T-helper 17 cell (primary cell): ENCODE data around the gene SIGLEC12. TPM values are rescaled to one million over a fixed set of nuclear protein-coding genes. Genes with fewer than 3 reads are reported as not detected.
A peak's percentile ranks its signal among the peaks of the same experiment; 100 is the strongest.
"Not testable (repeated sequence)": the region's sequence is repeated elsewhere in the genome, so short reads cannot be mapped to it uniquely, and the experiment has no call there.

ENCODE experiments used
- ATAC-seq: fragments of 150-1000 bp; cut with Tn5 transposase; 2 replicates; pipeline ENCODE4 v1.10.0; 2021; ENCODE audit warnings: mild to moderate bottlenecking, moderate library complexity
- DNase-seq, 3 donors: peaks; one replicate each; pipeline versions ENCODE4 v3.0.0 to v3.0.0-alpha.2; 2020 to 2021
- H3K9me3 ChIP-seq: one replicate; pipeline ENCODE4 v1.7.0; 2013; ENCODE audit warnings: low read length, mild to moderate bottlenecking; ENCODE audit not compliant: control insufficient read depth, poor library complexity, severe bottlenecking
- H3K27ac Mint-ChIP-seq: one replicate; pipeline ENCODE4 v1.8.0; 2022; ENCODE audit warnings: mild to moderate bottlenecking, moderate library complexity, mixed read lengths
- H3K27me3 Mint-ChIP-seq: one replicate; pipeline ENCODE4 v1.8.0; 2022; ENCODE audit warnings: mixed read lengths
- H3K36me3 Mint-ChIP-seq: one replicate; pipeline ENCODE4 v1.8.0; 2022; ENCODE audit warnings: low read depth, mixed read lengths
- H3K4me1 Mint-ChIP-seq: one replicate; pipeline ENCODE4 v1.8.0; 2022; ENCODE audit warnings: mild to moderate bottlenecking, mixed read lengths
- H3K4me3 Mint-ChIP-seq: one replicate; pipeline ENCODE4 v1.8.0; 2022; ENCODE audit warnings: mild to moderate bottlenecking, moderate library complexity, mixed read lengths
- total RNA-seq, 4 donors: library from RNA in 2 of 4; stranded (reverse) in 2 of 4; gene quantifications; one replicate each; pipeline ENCODE4 v1.2.3 and lab custom pipeline; 2022 to 2026

Gene SIGLEC12
- total RNA-seq, 2 donors from 2014 or later: not detected

DNA sequence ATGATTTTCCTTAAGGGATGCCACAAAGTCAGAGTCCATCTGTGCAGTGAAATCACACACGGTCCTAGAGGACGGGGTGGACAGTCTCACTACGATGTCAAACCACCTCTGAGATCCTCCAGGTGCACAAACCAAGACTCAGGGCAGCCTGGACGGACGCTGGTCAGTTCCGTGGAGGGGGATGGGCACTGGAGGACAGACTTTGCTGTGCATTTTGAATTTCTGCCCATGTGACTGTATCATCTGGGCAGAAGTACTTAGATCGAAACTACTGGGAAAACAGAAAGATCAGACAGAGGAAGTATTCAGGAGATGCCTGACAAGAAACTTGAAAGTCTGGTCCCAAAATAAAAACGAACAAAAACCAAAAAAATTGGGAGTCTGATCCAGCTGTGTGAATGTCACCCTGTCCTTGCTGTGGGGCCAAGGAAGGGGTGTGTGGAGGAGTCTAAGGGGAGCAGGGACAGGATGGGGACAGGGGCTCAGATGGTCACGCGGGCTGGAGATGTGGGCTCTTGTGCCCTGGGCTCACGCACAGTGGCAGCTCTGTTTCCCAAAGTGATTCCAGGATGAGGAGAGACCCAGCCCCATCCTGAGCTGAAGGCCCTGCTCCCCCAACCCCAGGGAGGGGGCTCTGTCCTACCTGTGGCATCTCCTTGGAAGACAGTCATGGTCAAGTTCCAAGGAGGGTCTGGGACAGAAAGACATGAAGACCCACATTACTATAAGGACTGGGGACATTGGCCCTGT, 44.9 kb downstream of the SIGLEC12 start:
- H3K36me3 Mint-ChIP-seq: peaks cover 2% of the 10 kb centered on the region
- no peak for DNase-seq
- H3K4me1 Mint-ChIP-seq: no peaks in the 10 kb centered on the region
- H3K27ac Mint-ChIP-seq: no peak overlapping the region
- no peak for ATAC-seq
- H3K9me3 ChIP-seq: no peaks in the 10 kb centered on the region
- H3K27me3 Mint-ChIP-seq: peaks cover 47% of the 10 kb centered on the region
- no peak overlapping the region for H3K4me3 Mint-ChIP-seq

DNA sequence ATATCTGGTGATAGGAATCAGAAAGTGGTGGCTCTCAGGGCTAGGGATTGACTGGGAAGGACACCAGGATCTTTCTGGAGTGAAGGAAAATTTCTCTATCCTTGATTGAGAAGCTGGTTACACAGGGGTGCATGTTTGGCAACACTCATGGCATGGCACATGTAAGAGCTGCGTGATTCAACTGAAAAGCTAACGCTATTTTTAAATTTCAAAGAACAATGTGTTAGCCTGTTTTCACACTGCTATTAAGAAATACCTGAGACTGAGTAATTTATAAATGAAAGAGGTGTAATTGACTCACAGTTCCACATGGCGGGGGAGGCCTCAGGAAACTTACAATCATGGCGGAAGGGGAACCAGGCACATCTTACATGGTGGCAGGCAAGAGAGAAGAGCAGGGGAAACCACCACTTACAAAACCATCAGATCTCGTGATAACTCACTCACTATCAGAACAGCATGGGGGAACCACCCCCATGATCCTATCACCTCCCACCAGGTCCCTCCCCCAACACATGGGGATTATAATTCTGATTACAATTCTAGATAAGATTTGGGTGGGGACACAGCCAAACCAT, 50.8 kb downstream of the SIGLEC12 start:
- DNase-seq (no peak), ATAC-seq (no peak)
- Mint-ChIP-seq H3K4me1 (peaks cover 11% of the 10 kb centered on the region), H3K36me3 (peaks cover 2% of the 10 kb centered on the region), H3K4me3 (no peak overlapping the region), H3K27me3 (peaks cover 8% of the 10 kb centered on the region), H3K27ac (no peak overlapping the region)
- H3K9me3 ChIP-seq: peaks cover 4% of the 10 kb centered on the region

DNA sequence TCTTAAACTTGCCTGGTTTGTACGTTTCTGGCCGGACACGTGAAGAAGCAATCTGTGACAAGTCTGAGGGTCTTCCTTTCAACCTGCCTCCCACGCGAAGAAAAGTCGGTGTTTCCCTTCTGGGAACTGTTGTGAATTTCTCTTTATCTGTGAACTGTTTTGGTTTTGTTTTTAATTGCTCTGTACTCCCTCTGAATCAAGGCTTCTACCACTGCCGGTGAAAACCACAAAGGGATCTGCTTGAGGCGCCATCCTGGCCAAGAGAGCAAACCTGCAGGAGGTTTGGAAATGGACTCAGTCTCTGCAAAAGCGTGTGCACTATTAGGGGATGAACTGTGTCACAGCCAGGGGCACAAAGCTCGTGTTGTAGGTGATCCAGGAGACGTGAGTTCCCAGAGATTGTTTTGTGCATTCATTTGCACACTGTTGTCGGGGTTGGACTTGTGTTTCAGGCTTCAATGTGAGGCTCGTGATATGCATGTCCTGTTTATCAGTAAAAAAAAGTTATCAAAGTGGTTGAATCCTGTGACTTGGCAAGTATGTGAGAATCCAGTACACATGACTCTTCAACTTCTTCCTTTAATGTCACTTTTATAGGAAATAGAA, 53.1 kb downstream of the SIGLEC12 start:
- H3K36me3 Mint-ChIP-seq: no peaks in the 10 kb centered on the region
- DNase-seq (no peak), ATAC-seq (peak; percentile 35)
- peaks cover 4% of the 10 kb centered on the region for H3K9me3 ChIP-seq
- H3K4me3 Mint-ChIP-seq: peak overlapping the region; percentile 84
- H3K27ac Mint-ChIP-seq: peak overlapping the region; percentile 89
- peaks cover 2% of the 10 kb centered on the region for H3K27me3 Mint-ChIP-seq
- H3K4me1 Mint-ChIP-seq: peaks cover 11% of the 10 kb centered on the region

DNA sequence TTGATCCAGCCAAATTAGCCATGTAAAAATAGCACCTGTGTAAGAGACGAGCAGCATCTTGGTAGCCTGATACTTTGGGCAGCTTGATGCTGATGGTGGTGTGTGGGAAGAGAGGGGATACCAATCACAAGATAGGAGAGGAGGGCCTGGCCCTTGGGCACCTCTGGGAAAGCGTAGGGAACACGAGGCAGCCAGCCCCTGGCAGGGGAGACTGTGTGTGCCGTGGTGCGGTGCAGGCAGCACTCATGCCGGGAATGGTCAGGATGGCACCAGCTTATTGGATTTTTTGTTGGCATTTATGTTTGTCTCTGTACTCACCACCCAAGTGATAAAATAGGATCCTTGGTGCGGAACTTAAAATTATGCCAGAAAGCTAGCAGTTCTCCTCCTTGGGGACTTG, 53.6 kb downstream of the SIGLEC12 start:
- peak overlapping the region; percentile 84 for H3K4me3 Mint-ChIP-seq
- no peaks in the 10 kb centered on the region for H3K27me3 Mint-ChIP-seq
- H3K27ac Mint-ChIP-seq: peak overlapping the region; percentile 89
- DNase-seq: no peak
- peaks cover 4% of the 10 kb centered on the region for H3K9me3 ChIP-seq
- H3K36me3 Mint-ChIP-seq: no peaks in the 10 kb centered on the region
- peaks cover 11% of the 10 kb centered on the region for H3K4me1 Mint-ChIP-seq
- ATAC-seq: no peak

DNA sequence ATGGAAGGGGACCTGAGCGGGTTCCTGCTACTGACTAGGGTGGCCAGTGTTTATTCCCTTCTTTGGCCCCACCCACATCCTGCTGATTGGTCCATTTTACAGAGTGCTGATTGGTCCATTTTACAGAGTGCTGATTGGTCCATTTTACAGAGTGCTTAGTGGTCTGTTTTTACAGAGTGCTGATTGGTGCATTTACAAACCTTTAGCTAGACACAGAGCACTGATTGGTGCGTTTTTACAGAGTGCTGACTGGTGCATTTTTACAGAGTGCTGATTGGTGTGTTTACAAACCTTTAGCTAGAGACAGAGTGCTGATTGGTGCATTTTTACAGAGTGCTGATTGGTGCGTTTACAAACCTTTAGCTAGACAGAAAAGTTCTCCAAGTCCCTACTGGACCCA, 54.1 kb downstream of the SIGLEC12 start:
- not testable (repeated sequence) for H3K27me3 Mint-ChIP-seq, DNase-seq, H3K9me3 ChIP-seq, H3K36me3 Mint-ChIP-seq, ATAC-seq, H3K4me3 Mint-ChIP-seq
- Mint-ChIP-seq H3K4me1 (peaks cover 13% of the 10 kb centered on the region), H3K27ac (peak overlapping the region; percentile 89)

DNA sequence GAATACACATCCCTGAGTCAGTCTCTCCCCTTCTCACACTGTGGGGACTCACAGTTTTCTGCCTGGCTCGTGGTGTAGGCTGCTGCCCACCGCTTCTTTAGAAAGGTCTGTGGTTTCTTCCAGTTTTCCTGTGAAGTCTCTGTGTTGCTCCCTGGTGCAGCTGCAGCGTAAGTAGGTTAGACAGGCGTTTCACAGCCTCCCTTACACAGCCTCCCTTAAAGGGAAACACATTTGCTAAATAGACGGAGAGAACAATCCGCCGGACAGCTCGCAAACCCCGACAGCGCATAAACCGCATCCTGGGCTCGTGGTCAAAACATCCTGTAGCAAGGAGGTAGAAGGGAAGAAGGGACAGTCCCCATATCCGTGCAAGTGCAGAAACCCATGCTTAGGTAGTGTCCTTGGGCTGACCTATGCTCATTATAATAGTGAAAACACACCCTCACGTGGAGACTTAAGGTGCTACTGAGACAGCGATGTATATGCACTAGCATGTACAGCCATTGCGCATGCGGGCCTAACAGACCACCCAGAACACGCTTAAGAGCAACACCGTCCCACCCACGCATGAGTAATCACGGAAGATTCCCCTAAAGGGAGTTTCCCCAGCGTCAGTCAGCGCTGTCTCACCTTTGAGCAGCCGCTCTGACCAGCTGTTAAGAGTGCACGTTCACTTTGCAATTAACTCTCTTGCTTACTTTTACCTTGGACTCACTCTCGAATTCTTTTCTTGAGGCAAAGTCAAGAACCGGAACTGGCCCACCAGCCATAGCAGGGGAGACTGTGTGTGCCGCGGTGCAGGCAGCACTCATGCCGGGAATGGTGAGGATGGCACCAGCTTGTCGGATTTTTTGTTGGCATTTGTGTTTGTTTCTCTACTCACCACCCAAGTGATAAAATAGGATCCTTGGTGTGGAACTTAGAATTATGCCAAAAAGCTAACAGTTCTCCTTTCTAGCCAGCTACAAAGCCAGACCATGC, 59.9 kb downstream of the SIGLEC12 start:
- no peaks in the 10 kb centered on the region for H3K9me3 ChIP-seq
- Mint-ChIP-seq H3K36me3 (no peaks in the 10 kb centered on the region), H3K27ac (peak overlapping the region; percentile 94), H3K4me1 (peaks cover 24% of the 10 kb centered on the region), H3K27me3 (peaks cover 15% of the 10 kb centered on the region), H3K4me3 (peak overlapping the region; percentile 88)
- DNase-seq (peak; percentile 44 to 67 (median 59)), ATAC-seq (peak; percentile 90)

Other genes with a start within 250 kb of the SIGLEC12 start
- gene IGLON5, start 190.2 kb downstream of the SIGLEC12 start, total RNA-seq: not detected
- gene VSIG10L, start 159.7 kb downstream of the SIGLEC12 start, total RNA-seq: under 1 TPM in 1 of 2 donors, not detected in 1; 0.22 TPM
- 10 to 100 TPM; 35.6 to 36.1 TPM for gene ETFB, start 135.4 kb downstream of the SIGLEC12 start, total RNA-seq
- gene CLDND2, start 132.8 kb downstream of the SIGLEC12 start, total RNA-seq: under 1 TPM; 0.34 to 0.57 TPM
- 10 to 100 TPM; 10.7 to 13.0 TPM for gene NKG7, start 129.1 kb downstream of the SIGLEC12 start, total RNA-seq
- gene LIM2, start 113.8 kb downstream of the SIGLEC12 start, total RNA-seq: not detected
- gene C19orf84, start 111.2 kb downstream of the SIGLEC12 start, total RNA-seq: not detected
- gene SIGLEC10, start 84.2 kb downstream of the SIGLEC12 start, total RNA-seq: 1 to 10 TPM in 1 of 2 donors, under 1 TPM in 1; 0.29 to 2.7 TPM
- not detected for gene SIGLEC8, start 43.3 kb downstream of the SIGLEC12 start, total RNA-seq
- gene CEACAM18, start 23.3 kb downstream of the SIGLEC12 start, total RNA-seq: not detected
- under 1 TPM in 1 of 2 donors, not detected in 1; 0.80 TPM for gene SIGLEC6, start 29.9 kb upstream of the SIGLEC12 start, total RNA-seq
- gene ZNF175, start 69.5 kb upstream of the SIGLEC12 start, total RNA-seq: 1 to 10 TPM; 4.5 to 5.1 TPM
- under 1 TPM in 1 of 2 donors, not detected in 1; 0.37 TPM for gene SIGLEC5, start 128.6 kb upstream of the SIGLEC12 start, total RNA-seq
- gene SIGLEC14, start 145.0 kb upstream of the SIGLEC12 start, total RNA-seq: 1 to 10 TPM in 1 of 2 donors, under 1 TPM in 1; 0.86 to 3.3 TPM
- 1 to 10 TPM; 4.3 to 6.4 TPM for gene SPACA6, start 191.5 kb upstream of the SIGLEC12 start, total RNA-seq
- not detected for gene HAS1, start 222.2 kb upstream of the SIGLEC12 start, total RNA-seq